ENCODE data around the gene TMEM134.
"Not testable (repeated sequence)": the region's sequence is repeated elsewhere in the genome, so short reads cannot be mapped to it uniquely, and the experiment has no call there.

Gene TMEM134, protein sequence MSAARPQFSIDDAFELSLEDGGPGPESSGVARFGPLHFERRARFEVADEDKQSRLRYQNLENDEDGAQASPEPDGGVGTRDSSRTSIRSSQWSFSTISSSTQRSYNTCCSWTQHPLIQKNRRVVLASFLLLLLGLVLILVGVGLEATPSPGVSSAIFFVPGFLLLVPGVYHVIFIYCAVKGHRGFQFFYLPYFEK

DNA sequence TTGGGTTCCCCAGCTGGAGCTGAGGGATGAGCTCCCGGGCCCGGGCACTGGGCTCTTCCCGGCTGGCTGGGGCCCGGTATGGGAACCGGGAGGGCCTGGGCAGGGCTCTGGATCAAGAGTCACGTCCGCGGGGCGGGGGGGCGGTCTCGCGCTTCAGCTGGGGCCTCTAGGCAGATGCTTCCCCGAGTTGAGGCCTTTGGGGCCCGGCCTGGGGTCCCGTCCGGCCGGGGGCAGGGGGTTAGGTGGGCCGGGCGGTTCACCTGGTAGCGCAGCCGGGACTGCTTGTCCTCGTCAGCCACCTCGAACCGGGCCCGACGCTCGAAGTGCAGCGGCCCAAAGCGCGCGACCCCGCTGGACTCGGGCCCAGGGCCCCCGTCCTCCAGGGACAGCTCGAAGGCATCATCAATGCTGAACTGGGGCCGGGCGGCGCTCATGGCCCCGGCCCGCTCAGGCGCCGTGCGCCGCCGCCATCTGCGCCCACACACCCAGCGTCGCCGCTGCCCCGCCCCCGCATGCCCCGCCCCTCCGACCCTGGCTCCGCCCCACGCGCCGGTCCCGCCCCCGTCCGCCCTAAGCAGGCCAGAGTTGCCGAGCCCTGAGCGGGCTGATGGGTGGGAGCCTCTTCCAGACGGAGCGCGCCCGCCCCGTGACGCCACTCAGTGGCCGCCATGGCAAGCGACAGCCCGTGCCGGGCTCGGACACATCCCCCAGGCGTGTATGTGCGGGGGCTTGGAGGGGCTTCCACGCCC lies at the start of gene TMEM134:
Gene TMEM134, minus strand, starts transcription at position 493 of the 749 bp plus-strand sequence. Its CDS starts 59 bp downstream, at position 434.
- peak; percentile 97 for DNase-seq

DNA sequence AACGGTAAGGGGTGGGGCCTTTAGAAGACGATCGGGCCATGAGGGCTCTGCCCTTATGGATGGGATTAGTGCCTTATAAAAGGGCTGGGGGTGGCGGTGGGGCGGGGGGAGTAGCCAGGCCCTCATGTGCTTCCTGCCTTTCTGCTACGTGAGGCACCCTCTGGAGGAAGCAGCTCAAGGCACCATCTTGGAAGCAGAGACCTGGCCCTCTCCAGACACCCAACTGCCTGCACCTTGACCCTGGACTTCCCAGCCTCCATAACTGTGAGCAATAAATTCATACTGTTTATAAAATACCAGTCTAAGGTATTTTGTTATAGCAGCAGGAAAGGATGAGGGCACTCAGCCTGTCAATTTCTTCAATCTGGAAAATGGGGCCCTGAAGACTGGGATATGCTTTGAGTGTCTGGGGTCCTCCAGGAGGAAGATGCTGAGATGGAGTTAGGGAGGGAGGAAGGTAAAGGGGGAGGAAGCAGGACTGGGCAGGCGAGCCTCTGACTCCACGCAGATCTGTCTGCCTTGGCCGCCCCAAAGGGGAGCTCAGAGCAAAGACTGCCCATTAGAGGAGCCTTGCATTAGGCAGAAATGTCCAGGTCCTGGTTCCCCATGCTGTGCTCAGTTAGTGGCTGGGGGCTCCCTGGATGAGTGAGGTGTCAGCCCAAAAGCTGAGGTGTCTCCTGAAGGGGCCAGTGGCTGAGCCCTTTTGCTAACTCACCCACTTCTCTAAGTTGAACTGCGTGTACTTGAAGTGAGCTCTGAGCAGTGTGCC lies 48.9 kb upstream of the TMEM134 start:
- peak; percentile 53 for DNase-seq

DNA sequence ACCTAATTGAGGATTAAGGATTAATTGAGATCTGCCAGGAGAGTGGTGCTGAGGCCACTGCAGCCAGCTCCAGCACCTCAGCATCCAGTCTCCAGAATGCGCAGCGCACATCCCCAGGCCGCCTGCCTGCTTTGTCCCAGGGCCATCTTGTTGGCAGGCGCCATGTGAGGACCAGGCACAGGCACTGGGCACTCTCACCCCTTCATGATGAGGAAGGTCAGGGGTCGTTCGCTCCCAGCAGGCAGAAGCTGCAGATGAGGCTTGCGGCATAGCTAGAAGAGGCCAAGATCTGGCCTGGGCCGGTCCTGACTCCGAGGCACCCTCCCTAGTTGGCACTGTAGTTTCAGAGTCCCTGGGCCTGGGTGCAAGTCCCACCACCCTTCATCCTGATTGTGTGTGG lies 47.8 kb upstream of the TMEM134 start:
- DNase-seq, result no peak

DNA sequence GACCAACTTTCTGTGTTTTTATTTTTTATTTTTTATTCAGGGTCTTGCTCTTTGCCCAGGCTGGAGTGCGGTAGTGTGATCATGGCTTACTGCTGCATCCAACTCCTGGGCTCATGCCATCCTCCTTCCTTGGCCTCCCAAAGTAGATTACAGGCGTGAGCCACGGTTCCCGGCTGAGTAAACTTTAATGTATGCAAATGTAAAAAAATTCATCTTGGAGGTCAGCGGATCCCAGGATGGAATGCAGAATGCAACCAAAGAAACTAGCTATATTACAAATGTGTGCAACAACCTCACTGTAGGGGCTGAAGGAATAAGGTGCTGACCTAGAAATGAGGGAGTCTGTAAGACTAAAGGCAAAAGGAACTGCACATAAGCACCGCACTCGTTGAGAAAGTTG lies 45.1 kb upstream of the TMEM134 start:
- DNase-seq, result no peak

DNA sequence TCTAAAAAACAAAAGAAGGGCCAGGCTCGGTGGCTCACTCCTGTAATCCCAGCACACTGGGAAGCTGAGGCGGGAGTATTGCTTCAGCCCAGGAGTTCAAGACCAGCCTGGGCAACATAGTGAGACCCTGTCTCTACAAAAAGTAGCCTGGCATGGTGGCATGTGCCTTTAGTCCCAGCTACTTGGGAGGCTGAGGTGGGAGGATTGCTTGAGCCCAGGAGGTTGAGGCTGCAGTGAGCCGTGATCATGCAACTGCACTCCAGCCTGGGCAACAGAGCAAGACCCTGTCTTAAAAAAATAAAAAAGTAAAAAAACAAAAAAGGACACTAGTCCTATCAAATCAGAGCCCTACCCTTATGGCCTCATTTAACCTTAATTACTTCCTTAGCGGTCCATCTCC lies 42.5 kb upstream of the TMEM134 start:
- not testable (repeated sequence) for DNase-seq

DNA sequence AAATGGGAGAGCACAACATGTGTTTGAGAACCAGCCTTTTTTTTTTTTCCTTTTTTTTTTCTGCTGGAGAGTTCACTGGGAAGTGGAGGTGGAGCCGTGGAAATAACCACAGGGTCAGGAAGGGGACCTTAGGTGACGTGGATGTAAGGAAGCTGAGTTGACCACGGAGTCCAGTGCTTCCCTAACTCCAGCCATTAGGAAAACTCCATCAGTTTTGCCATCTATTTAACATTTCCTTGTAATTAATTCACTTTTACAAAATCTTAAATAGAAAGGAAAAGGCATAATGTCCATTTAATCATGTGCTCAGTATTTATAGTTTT lies 40.9 kb upstream of the TMEM134 start:
- no peak for DNase-seq

DNA sequence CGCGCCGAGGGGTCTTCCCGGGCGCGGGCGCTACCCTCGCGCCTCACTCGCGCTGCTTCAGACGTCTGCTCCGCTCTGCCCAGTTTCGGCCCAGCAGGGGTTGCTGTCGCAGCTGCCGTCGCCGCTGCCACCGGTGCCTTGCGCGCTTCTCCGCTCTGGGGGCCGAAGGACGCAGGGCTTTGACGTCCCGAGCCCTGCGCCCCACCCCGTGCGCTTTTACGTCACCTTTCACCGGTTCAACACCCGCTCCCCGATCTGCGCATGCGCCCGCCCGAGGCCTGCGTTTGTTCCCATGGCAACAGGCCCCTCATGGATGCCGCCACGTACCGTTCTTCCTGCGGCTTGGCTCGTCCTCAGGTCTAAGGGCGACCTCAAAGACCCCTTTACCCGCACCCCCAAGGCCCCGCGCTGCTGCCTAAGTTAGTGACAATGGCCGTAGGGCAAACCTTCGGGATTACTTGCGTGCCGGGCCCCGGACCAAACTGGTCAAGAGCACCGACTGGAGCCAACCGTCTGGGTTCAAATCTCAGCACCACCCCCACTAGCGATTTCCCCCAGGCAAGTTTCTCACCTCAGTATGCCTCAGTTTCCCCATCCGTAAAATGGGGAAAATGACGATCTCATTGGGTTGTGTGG lies 39.6 kb upstream of the TMEM134 start:
- DNase-seq, result peak; percentile 99

DNA sequence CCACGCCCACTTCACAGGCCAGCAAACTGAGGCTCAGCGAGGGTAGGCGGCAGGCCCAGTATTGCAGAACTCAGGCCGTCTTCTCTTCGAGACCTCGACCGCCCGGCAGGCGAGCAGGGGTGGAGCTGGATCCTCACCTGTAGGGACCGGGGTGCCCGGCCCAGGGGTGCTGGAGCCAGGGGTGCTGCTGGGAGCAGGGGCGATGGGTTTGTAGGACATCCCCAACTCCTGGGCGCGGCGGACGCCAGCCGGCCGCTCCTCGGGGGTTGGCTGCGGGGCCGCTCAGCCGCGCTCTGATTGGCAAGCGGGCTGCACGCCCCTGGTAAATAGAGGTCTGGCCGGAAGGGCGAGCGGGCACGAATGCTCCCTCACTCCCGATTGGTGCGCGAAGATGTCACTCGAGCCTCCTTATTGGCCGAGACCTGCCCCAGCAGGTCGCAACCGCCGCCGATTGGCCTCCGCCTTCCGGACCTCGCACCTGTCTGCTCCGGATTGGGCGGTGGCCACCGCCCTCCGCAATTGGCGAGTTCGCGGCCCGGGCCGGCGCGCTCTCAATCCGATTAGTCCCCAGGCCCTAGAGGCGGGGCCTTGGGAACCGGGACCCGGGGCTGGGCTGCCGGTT lies 38.9 kb upstream of the TMEM134 start, which contains the start of gene CDK2AP2:
Gene CDK2AP2, minus strand, starts transcription at position 299 of the 622 bp plus-strand sequence. Its CDS starts 80 bp downstream, at position 219.
- peak; percentile 99 for DNase-seq

DNA sequence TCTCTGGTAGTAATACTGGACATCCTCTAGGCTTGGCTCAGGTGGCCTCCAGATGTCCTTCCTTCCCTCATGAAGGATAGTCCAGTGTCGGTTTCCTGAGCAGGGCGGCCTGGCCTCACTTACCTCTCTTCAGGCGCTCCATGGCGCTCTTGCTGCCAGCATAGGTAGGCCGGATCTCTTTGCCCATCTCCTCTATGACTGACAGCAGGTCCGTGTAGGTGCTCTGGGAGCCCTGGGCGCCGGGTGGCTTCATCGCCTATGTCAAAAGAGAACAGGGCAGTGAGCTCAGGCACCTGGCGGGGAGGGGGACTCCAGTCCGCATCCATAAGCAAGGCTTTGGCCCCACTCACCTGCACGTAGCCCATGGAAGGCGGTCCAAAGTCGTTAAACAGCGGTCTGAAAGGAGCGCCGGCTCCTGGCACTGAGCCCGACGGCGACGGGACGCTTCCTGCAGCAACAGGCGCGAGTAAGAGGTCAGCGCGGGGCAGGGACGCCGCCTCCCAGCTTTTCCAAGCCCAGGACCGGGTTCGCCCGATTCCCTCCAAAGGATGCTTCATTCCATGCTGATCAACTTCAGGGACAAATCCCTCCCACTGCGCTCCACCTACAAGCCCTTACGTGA lies 38.3 kb upstream of the TMEM134 start:
- no peak for DNase-seq

DNA sequence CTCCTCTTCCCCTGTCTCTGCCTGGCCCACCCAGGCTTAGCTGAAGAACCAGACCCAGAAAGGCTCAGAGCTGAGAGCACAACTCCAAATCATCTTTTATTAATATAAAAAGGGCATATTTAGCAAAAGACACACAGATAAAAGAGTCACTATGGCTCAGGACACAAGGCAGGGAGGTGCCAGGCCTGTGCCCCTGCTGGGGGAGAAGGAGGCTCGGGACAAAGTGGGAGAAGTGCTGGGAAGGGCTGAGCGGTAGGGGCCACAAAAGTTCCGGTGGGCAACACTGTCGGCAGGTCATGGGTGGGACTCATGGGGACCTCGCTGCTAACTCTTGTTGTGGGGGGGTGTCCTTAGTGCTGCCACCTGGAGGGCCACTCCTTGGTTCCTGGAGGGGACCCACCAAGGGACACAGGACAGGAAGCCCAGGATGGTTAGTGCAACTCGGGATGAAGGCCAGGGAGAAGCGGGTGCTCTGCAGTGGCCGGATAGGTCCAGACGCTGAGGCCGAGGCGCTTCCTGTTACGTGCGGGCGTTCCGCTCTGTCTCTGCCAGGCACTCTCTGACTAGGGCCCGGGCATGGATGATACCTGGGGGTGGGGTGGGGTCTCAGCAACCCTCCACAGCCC lies 37.5 kb upstream of the TMEM134 start:
- DNase-seq, result no peak

DNA sequence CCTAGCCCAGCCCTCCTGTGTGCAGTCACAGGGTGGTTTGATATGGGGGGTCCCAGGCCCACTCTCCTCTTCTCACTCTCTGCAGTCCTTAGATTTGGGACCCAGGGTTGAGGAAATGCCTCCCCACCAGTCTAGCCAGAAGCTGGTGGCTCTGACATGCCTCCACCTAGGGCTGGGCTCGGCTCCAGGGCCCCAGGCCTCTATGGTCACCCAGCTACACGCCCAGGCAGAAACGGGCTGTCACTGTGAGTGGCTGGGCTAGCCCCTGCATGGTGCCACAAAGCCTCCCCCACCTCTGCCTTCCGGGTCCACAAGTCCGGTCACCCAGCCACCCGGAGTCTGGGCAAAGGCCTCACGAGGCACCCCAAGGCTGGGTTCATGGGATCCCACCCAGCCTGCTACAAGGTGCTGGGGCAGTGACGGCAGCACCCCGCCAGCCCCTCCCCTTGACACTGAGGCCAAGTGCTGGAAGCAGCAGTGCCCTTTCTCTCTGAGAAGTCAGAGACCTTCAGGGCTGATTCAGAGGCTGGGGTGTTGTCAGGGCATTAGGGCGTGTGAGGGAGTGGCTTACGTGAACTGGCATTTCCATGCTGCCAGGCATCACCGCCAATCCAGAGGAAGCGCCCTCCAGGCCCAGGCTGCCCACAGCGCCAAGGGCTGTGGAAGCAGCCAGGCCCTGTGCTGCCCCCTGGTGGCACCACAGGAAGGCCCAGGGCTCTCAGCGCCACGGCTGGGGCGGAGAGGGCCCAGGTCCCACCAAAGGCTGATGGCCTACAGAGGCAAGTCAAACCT lies 36.8 kb upstream of the TMEM134 start:
- peak; percentile 97 for DNase-seq

DNA sequence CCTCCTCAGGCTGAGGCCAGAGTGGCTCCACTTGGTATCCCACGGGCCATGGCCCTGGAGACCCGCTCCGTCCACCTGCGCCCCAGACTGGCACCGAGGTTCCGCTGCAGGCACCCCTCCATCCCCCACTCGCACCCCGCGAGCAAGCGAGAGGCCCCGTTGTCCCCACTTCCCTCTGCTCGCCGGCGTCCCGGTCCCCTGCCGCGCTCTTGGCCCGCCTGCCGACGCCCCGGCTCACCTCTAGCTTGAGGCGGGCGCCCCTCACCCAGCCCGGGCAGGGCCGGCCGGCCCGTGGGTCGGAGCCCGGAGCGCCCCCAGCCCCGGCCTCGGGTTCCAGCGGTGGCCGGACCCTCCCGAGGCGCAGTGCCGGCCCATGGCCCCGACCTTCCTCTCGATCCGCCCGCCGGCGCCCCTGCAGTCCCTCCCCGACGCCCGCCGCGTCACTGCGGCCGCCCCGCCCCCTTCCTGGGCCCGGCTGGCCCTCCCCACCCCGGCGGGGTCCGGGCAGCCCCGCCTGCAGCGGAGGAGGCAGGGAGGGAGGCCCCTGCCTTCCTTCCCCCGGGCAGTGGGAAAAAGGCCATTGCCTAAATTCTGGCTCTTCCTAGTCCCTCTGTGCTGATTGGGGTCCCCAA lies 36.0 kb upstream of the TMEM134 start, which contains the start of gene PITPNM1:
Gene PITPNM1, minus strand, starts transcription at position 414 of the 632 bp plus-strand sequence. CDS start 1,183 bp downstream, outside the sequence.
- DNase-seq, result peak; percentile 91

DNA sequence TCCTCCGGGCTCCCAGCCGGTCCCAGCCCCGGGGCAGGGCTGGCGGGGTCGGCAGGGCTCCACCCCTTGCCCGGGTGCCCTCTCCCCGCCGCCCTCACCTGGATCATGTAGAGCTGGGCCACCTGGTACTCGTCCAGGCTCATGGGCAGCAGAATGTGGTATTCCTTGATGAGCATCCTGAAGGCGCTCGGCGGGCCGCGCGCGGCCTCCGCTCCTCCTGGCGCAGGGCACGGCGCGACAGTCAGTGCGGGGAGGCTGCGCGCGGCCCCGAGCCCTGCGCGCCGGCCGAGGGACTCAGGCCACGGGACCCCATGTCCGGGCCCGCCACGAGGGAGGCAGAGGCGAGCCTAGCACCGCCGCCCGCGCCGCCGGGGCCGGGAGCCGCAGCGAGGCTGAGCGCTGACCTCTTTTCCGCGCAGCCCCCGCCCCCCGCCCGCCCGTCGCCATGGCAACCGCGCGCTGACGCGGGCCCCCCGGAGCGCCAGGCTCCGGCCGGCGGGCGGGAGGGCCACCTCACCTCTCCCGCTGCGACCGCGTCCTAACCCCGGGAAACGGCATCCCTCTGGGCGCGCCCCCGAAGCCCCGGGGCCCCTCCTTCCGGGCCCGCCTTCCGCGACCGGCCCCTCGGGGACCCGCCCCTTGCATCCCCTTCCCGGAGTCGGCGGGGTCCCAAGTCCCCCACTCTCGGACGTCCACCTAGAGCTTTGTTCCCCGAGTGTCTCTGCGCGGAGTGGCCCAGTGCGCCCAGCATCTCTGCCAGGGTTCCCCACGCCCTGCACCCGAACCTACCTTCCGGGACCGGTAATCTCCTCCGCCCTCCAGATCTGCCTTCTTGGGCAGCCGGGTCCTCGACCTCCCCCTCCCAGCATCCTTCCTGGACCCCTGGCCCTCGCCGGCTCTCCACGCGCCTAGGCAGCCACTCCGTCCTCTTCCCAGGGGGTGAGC lies 35.2 kb upstream of the TMEM134 start:
- peak; percentile 80 for DNase-seq

DNA sequence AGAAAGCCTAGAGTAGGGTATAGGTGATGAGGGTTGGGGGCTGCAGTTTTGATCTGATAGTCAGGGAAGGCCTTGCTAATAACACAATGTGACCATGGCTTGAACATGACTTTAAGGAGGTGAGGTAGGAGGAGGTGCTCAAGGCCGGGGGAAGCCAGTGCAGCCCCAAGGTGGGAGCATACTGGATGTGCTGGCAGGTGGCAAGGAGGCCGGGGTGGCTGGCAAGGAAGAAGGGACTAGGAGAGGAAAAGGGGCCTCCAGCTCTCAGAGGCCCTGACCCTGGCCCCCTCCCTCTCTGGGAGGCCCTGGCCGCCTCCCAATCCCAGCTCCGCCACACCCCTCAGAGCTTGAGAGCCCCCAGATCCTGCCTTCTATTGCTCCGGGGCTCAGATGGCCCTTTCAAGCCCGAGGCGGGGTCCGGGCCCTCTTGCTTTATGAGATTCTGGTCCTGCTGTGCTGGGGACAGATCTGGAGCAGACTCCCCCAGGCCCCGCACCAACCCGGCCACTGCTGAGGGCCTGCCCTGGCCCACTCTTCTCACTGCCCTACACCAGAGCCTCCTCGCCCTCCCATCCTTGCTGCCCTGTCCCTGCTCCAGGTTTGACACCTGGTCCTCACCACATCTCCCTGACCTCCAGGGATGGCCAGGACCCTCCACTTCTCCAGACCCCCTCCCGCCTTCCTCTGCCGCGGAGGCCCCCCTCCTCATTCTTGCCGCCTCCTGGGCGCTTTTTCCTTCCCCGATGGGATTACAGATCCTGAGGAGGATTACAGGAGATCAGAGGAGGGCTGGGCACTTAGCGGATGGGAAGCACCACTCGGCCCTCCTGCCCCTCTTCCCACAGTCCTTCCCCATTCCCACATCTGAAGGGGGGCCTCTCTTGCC lies 34.3 kb upstream of the TMEM134 start:
- DNase-seq, result no peak

DNA sequence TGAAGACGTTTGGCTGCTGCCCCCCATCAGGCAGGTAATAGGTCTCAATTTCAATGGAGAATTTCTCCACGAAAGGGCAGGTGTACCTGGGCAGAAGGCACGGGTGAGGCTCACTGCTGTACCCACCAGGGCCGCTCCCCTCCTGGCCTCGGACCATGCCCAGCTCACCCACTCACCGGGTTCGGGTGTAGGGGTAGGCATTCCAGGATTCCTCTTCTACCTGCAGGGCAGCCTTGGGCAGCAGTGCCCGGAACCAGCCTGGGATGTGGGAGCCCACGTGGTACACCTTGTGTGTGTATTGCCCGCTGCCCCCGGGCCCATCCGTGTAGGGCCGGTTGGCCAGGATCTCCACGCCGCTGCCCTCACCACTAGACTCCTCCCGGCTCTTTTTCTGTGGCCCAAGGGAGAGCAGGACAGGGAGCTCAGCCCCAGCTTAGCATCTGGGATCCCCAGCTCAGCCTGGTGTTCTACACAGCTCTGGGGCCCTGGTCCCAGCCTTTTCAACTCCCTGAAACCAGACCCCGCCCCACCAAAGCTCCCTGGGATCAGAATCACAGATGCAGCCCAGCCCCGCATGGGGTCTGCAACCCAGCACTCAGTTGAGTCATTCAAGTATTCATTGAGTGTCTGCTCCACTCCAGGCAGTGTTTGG lies 33.4 kb upstream of the TMEM134 start:
- DNase-seq, result no peak

DNA sequence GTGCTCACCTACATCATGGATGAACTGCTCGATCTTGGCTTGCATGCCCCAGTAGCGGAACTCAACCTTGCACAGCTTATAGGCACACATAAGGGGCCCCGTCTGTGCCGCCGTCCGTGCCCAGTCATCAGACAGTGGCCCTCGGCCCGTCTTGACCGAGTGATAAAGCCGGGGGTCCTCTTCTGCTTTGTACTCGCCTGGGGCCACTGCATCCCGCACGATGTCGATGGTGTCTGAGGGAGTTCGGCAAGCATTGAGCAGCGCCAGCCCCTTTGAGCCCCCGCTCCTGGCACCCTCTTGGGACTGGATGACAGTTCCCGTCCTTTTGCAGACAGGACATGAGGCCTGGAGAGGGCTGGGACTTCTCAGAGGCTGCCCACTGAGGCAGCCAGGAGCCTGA lies 32.8 kb upstream of the TMEM134 start:
- DNase-seq, result no peak

Measured in activated effector memory CD4-positive, alpha-beta T cell treated with anti-CD3 and anti-CD28 coated beads, Interleukin-2, amount 50 U/mL, for 16 hours (primary cell).